B cell (primary cell): ENCODE results near the gene BCAR1. TPM values are rescaled to one million over a fixed set of nuclear protein-coding genes. Genes with fewer than 3 reads are reported as not detected.

Source experiments
- ATAC-seq: fragments of 200-7000 bp; cut with Tn5 transposase; one replicate; pipeline ENCODE4 v1.10.0; 2021; ENCODE audit warnings: low read depth, mild to moderate bottlenecking, moderate number of reproducible peaks, moderate library complexity
- CTCF ChIA-PET: fragments of 350-600 bp; sonication (Branson Sonifier 250); formaldehyde crosslinking; loops from one replicate; lab custom pipeline; 2021; ENCODE audit warnings: antibody characterized with exemption, inconsistent platforms; lab: Charles Lee
- POLR2A ChIA-PET: fragments of 350-600 bp; sonication (Branson Sonifier 250); formaldehyde crosslinking; loops from one replicate; lab custom pipeline; 2021; ENCODE audit warnings: antibody characterized with exemption; lab: Charles Lee
- DNase-seq: peaks from one replicate; pipeline ENCODE4 v3.0.0; 2013
- H2AFZ ChIP-seq: 2 replicates; pipeline ENCODE4 v1.6.1; 2012; ENCODE audit warnings: mild to moderate bottlenecking, low read depth, low read length; ENCODE audit not compliant: insufficient read depth, poor library complexity, severe bottlenecking
- H3K27ac ChIP-seq, 2 donors: 1 replicate in 1 of 2; 2 replicates in 1 of 2; pipeline ENCODE4 v1.5.1; 2012 to 2013; ENCODE audit warnings: low read length in 2 of 2, mild to moderate bottlenecking in 2 of 2, moderate library complexity in 1 of 2
- H3K27me3 ChIP-seq, 4 experiments: fragments of 200-600 bp in 1 of 4; sonication (generic) in 1 of 4; replicated peaks in 1 of 4; 1 replicate in 2 of 4; 2 replicates in 2 of 4; pipeline versions ENCODE4 v1.6.1 to v1.7.0; 2013 to 2016; ENCODE audit warnings: low read length in 3 of 4, mild to moderate bottlenecking in 2 of 4, mixed read lengths in 1 of 4, moderate library complexity in 1 of 4; ENCODE audit not compliant: insufficient read depth in 4 of 4, control insufficient read depth in 3 of 4; ENCODE audit errors: control extremely low read depth in 1 of 4
- H3K36me3 ChIP-seq, 2 experiments: replicated peaks in 1 of 2; 1 replicate in 1 of 2; 2 replicates in 1 of 2; pipeline versions ENCODE4 v1.6.1 to v1.7.1; 2013; ENCODE audit warnings: low read length in 1 of 2; ENCODE audit not compliant: insufficient read depth in 2 of 2, control insufficient read depth in 1 of 2; ENCODE audit errors: control extremely low read depth in 1 of 2, extremely low read depth in 1 of 2
- H3K4me1 ChIP-seq, 2 donors: fragments of 200-600 bp in 1 of 2; sonication (generic) in 1 of 2; 1 replicate in 1 of 2; 2 replicates in 1 of 2; pipeline versions ENCODE4 v1.5.1 to v1.6.1; 2013 to 2017; ENCODE audit warnings: low read length in 2 of 2; ENCODE audit not compliant: control insufficient read depth in 2 of 2, insufficient read depth in 2 of 2
- H3K4me2 ChIP-seq: replicated peaks from 2 replicates; pipeline ENCODE3; 2012; ENCODE audit warnings: mild to moderate bottlenecking, low read depth, low read length; ENCODE audit not compliant: poor library complexity, severe bottlenecking
- H3K4me3 ChIP-seq, 5 experiments: fragments of 200-600 bp in 1 of 5; sonication (generic) in 1 of 5; 1 replicate in 3 of 5; 2 replicates in 2 of 5; pipeline versions ENCODE4 v1.5.1 to v1.7.0; 2011 to 2016; ENCODE audit warnings: low read length in 4 of 5, mild to moderate bottlenecking in 4 of 5, low read depth in 2 of 5, control low read depth in 1 of 5, moderate library complexity in 1 of 5; ENCODE audit not compliant: insufficient read depth in 1 of 5; ENCODE audit errors: control extremely low read depth in 1 of 5, extremely low read depth in 1 of 5
- H3K79me2 ChIP-seq: fragments of 200-600 bp; sonication (generic); one replicate; pipeline ENCODE4 v1.6.0; 2016; ENCODE audit warnings: low read length; ENCODE audit not compliant: control insufficient read depth, insufficient read depth
- H3K9ac ChIP-seq: fragments of 200-600 bp; sonication (generic); 2 replicates; pipeline ENCODE4 v1.6.1; 2017; ENCODE audit warnings: mild to moderate bottlenecking, low read length, moderate library complexity
- H3K9me3 ChIP-seq, 3 donors: one replicate each; pipeline versions ENCODE4 v1.6.1 to v1.7.1; 2013; ENCODE audit warnings: low read length in 2 of 3; ENCODE audit not compliant: control insufficient read depth in 2 of 3, insufficient read depth in 1 of 3; ENCODE audit errors: control extremely low read depth in 1 of 3
- H4K20me1 ChIP-seq: 2 replicates; pipeline ENCODE4 v1.6.0; 2012; ENCODE audit warnings: mild to moderate bottlenecking, low read length; ENCODE audit not compliant: insufficient read depth, control insufficient read depth, poor library complexity, severe bottlenecking
- H3K27ac Mint-ChIP-seq: one replicate; pipeline ENCODE4 v1.8.0; 2021; ENCODE audit warnings: mixed read lengths
- H3K27me3 Mint-ChIP-seq: one replicate; pipeline ENCODE4 v1.8.0; 2021; ENCODE audit warnings: mixed read lengths
- H3K4me1 Mint-ChIP-seq: one replicate; pipeline ENCODE4 v1.8.0; 2021; ENCODE audit warnings: mixed read lengths
- H3K4me3 Mint-ChIP-seq: one replicate; pipeline ENCODE4 v1.8.0; 2021; ENCODE audit warnings: mixed read lengths
- H3K9me3 Mint-ChIP-seq: one replicate; pipeline ENCODE4 v1.8.0; 2022; ENCODE audit warnings: mixed read lengths; ENCODE audit not compliant: insufficient read depth
- EZH2 ChIP-seq: IDR thresholded peaks from 2 replicates; pipeline ENCODE4 v1.6.1; 2012; ENCODE audit warnings: borderline replicate concordance, low read depth, mild to moderate bottlenecking, moderate library complexity, low read length; ENCODE audit not compliant: insufficient read depth, poor library complexity, severe bottlenecking
- WGBS: methylation state at CpG from one replicate; pipeline ENCODE4 v1.1.5; 2013; ENCODE audit warnings: missing lambda C conversion rate; ENCODE audit not compliant: insufficient coverage; 5-methylcytosine and 5-hydroxymethylcytosine counted together
- intact Hi-C: fragments of 100-400 bp; cut with micrococcal nuclease; formaldehyde crosslinking; loops from one replicate; pipeline ENCODE4 v1.10.0; 2022
- polyA plus RNA-seq: library from polyadenylated mRNA; depleted of rRNA; stranded (reverse); fragments of >200 nt; gene quantifications from 2 replicates; pipeline ENCODE4 v1.2.3, GENCODE V29; 2012
- total RNA-seq, 2 donors: library from RNA; stranded (reverse); fragments of 120-200 nt in 1 of 2; gene quantifications; 1 replicate in 1 of 2; 2 replicates in 1 of 2; pipeline versions ENCODE4 v1.2.3 to v1.2.4, GENCODE V29; 2013 to 2022
- TF ChIP-seq, protein P1 (sequence below): fragments of 200-600 bp; IDR thresholded peaks from one replicate; pipeline ENCODE4 v1.8.0; 2022; ENCODE audit warnings: antibody characterized with exemption, mild to moderate bottlenecking

BCAR1 gene
- total and polyA plus RNA-seq, 2 donors (not counting 1 experiment from before 2014, with no cell fraction given): not detected

- H3K79me2 ChIP-seq: no peaks in the 10 kb centered on the region
- H3K27me3 Mint-ChIP-seq: peaks cover 39% of the 10 kb centered on the region
- H3K36me3 ChIP-seq: no peaks in the 10 kb centered on the region
- H3K9ac ChIP-seq: no peak overlapping the region
- ATAC-seq (no peak), DNase-seq (no peak)
- no peaks in the 10 kb centered on the region for H3K9me3 Mint-ChIP-seq
- H3K9me3 ChIP-seq: peaks cover 0 to 2% (median 0%) of the 10 kb centered on the region in 3 donors
- WGBS: 94% methylated on average over 9 of the region's 10 CpGs
- H2AFZ ChIP-seq: no peak overlapping the region
- H3K27ac ChIP-seq: no peak overlapping the region
- intact Hi-C loops: no loop called here
- TF ChIP-seq EZH2: no peak
- TF ChIP-seq, protein P1, sequence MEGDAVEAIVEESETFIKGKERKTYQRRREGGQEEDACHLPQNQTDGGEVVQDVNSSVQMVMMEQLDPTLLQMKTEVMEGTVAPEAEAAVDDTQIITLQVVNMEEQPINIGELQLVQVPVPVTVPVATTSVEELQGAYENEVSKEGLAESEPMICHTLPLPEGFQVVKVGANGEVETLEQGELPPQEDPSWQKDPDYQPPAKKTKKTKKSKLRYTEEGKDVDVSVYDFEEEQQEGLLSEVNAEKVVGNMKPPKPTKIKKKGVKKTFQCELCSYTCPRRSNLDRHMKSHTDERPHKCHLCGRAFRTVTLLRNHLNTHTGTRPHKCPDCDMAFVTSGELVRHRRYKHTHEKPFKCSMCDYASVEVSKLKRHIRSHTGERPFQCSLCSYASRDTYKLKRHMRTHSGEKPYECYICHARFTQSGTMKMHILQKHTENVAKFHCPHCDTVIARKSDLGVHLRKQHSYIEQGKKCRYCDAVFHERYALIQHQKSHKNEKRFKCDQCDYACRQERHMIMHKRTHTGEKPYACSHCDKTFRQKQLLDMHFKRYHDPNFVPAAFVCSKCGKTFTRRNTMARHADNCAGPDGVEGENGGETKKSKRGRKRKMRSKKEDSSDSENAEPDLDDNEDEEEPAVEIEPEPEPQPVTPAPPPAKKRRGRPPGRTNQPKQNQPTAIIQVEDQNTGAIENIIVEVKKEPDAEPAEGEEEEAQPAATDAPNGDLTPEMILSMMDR: no peak
- H4K20me1 ChIP-seq: no peaks in the 10 kb centered on the region
- POLR2A ChIA-PET: interaction anchor here (0.6 kb wide), 1 partner anchor 293 kb away, joined by 3 read pairs; no protein-coding TSS in a partner anchor
- H3K4me3 Mint-ChIP-seq: no peak overlapping the region
- no peaks in the 10 kb centered on the region for H3K4me1 Mint-ChIP-seq
- H3K27ac Mint-ChIP-seq: no peak overlapping the region
- CTCF ChIA-PET: no interaction called here
- peaks cover 0 to 36% (median 7%) of the 10 kb centered on the region in 4 experiments for H3K27me3 ChIP-seq
- H3K4me3 ChIP-seq: no peak overlapping the region
- H3K4me1 ChIP-seq: peaks cover 0 to 2% of the 10 kb centered on the region in 2 donors
- no peak overlapping the region for H3K4me2 ChIP-seq
Observed at GRCh38 chr16:75193730-75194444, 57.5 kb downstream of the BCAR1 start.

DNA sequence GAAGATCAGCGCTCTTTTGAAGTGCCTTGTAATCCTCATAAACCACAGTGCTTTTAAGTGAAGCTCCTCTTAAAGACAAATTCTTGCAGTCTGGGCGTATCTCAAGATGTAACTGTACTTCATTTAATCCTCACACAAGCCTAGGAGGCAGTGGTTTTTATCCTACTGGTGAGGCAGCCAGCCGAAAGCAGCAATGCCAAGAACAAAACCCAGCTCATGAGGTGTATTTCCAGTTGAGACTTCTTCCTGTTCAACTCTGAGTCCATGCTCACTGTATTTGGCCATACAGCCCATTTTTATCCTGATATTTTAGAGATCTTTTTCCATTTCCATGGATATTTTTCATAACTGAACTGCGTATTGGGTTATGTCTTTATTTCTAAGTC, 58.2 kb downstream of the BCAR1 start:
- ChIA-PET POLR2A (interaction anchor here (0.6 kb wide), 1 partner anchor 292 kb away, joined by 3 read pairs; no protein-coding TSS in a partner anchor), CTCF (no interaction called here)
- Histone ChIP-seq H3K4me1 (peaks cover 0 to 2% of the 10 kb centered on the region in 2 donors), H3K27me3 (peaks cover 0 to 32% (median 5%) of the 10 kb centered on the region in 4 experiments), H3K27ac (no peak overlapping the region), H3K9me3 (peaks cover 0 to 4% (median 0%) of the 10 kb centered on the region in 3 donors), H3K4me2 (no peak overlapping the region), H2AFZ (no peak overlapping the region), H3K4me3 (no peak overlapping the region), H3K79me2 (no peaks in the 10 kb centered on the region), H3K9ac (no peak overlapping the region), H4K20me1 (no peaks in the 10 kb centered on the region), H3K36me3 (no peaks in the 10 kb centered on the region)
- ATAC-seq (no peak), DNase-seq (no peak)
- no peaks in the 10 kb centered on the region for H3K9me3 Mint-ChIP-seq
- intact Hi-C loops: no loop called here
- no peak overlapping the region for H3K27ac Mint-ChIP-seq
- no peak for TF ChIP-seq EZH2
- TF ChIP-seq, protein P1: no peak
- WGBS: 100% methylated on average over 3 of the region's 4 CpGs
- H3K27me3 Mint-ChIP-seq: peaks cover 41% of the 10 kb centered on the region
- H3K4me3 Mint-ChIP-seq: no peak overlapping the region
- H3K4me1 Mint-ChIP-seq: no peaks in the 10 kb centered on the region
